ENCODE measurements around the gene GSTA5.

DNA sequence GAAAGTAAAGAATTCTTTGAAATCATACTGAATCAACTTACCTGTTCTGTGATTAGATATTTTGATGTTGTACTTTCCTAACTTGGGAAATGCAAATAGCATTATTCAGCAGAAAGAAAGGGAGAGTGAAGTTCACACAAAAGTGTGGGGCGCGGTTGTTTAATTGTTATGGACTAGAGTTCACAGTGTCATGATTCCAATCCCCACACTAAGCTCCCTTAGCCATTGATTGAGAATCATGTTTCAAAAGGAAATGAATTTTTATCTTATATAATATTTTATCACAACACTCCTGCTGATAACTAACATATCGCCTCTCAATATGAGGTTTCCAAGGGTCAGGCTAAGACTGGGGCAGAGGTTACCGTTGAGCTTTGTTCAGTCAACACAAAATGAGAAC lies 3.0 kb upstream of the GSTA5 start:
- TF ChIP-seq, protein P1, sequence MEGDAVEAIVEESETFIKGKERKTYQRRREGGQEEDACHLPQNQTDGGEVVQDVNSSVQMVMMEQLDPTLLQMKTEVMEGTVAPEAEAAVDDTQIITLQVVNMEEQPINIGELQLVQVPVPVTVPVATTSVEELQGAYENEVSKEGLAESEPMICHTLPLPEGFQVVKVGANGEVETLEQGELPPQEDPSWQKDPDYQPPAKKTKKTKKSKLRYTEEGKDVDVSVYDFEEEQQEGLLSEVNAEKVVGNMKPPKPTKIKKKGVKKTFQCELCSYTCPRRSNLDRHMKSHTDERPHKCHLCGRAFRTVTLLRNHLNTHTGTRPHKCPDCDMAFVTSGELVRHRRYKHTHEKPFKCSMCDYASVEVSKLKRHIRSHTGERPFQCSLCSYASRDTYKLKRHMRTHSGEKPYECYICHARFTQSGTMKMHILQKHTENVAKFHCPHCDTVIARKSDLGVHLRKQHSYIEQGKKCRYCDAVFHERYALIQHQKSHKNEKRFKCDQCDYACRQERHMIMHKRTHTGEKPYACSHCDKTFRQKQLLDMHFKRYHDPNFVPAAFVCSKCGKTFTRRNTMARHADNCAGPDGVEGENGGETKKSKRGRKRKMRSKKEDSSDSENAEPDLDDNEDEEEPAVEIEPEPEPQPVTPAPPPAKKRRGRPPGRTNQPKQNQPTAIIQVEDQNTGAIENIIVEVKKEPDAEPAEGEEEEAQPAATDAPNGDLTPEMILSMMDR (IDR thresholded peaks at IDR 0.05), result no peak
- TF ChIP-seq POLR2A (IDR thresholded peaks at IDR 0.05), result no peak
